GM19372 (cell line): ENCODE measurements around the gene TMCO1.
"Not testable (repeated sequence)": the region's sequence is repeated elsewhere in the genome, so short reads cannot be mapped to it uniquely, and the experiment has no call there.

Experiments used
- ATAC-seq: cut with Tn5 transposase; IDR thresholded peaks from one replicate; pipeline ENCODE4 v1.9.1; 2021; ENCODE audit warnings: mild to moderate bottlenecking, low read depth, moderate library complexity; ENCODE audit not compliant: unreplicated experiment

Gene TMCO1

GRCh38 chr1:165747632-165748447 is 20.8 kb downstream of the TMCO1 start:
- no peak for ATAC-seq

DNA sequence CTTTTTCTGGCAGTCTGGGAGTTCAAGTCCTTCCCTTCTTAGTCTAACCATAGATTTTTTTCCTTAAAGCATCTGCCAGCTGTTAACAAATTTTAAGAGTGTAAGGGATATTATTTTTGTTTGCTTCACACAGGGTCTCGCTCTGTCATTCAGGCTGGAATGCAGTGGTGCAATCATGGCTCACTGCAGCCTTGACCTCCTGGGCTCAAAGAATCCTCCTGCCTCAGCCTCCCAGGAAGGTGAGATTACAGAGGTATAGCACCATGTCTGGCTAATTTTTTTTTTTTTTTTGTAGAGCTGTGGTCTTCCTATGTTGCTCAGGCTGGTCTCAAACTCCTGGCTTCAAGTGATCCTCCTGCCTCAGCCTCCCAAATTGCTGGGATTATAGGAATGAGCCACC is 23.8 kb downstream of the TMCO1 start:
- ATAC-seq: not testable (repeated sequence)

DNA sequence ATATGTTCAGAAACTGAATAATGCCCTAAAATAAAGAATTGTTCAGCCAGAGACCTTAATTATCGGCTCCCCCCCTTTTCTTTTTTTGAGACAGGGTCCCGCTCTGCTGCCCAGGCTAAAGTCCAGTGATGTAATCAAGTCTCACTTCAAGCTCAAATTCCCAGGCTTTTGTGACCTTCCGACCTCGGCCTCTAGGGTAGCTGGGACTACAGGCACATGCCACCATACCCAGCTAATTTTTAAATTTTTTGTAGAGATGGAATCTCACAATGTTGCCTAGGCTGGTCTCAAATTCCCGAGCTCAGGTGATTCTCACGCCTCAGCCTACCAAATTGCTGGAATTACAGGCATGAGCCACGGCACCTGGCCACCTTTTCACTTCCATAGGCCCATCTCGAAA is 26.5 kb downstream of the TMCO1 start:
- no peak for ATAC-seq

DNA sequence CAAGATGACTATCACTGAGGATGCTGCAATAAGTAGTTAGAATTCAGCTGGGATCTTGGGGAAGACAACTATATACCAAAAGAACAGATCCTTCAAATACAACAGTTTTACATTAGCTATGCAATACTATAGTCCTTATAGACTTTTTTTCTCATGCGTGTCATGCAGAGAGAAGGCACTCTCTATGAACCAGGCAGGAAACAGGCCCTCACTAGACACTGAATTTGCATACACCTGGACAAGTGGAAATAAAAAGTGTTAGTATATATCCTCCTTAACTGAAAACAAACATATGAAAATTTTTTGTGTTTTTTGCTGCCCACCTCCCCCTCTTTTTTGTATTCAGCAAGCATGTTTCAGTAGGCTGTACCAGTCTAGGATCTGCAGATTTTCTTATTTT is 29.9 kb downstream of the TMCO1 start:
- peak; percentile 92 for ATAC-seq

- no peak for ATAC-seq
Observed at GRCh38 chr1:165737196-165737595, 31.5 kb downstream of the TMCO1 start.

DNA sequence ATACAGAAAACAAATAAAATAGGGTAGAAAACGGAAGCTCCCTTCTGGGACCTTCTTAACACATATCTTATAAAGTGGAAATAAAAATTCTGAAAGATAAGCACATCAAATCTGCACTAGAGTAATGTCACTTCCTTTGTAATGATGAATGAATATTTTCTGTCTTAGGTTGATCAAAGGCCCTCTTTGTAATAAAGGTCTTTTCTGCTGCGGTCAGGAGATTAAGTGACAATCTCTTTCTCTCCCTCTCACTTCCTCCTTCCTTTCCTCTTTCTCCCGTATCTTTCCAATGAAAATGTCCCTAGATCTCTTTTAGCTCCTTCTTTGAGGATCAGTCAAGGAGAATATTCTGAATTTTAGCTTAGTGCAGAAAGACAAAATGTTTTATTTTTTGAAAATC is 33.8 kb downstream of the TMCO1 start:
- no peak for ATAC-seq

DNA sequence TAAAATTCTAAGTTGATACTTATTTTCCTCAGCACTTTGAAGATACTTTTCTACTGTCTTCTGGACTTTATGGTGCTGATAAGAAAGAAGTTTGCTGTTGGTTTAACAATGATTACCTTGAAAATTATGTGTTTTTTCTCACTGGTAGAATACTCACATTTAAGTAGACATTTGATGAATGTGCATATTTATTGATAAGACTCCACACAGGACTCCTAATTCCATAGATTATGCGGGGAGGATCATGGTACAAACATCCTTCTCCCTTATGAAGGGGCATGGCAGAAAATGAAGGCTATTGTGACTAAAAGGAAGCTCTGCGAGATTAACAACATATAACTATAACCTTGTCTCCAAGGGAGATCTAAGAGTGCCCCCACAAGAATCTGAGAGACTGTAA is 41.8 kb downstream of the TMCO1 start:
- no peak for ATAC-seq

GRCh38 chr1:165726169-165726568 is 42.5 kb downstream of the TMCO1 start:
- ATAC-seq: no peak

- ATAC-seq: no peak
Observed at GRCh38 chr1:165717918-165718515, 50.7 kb downstream of the TMCO1 start.

DNA sequence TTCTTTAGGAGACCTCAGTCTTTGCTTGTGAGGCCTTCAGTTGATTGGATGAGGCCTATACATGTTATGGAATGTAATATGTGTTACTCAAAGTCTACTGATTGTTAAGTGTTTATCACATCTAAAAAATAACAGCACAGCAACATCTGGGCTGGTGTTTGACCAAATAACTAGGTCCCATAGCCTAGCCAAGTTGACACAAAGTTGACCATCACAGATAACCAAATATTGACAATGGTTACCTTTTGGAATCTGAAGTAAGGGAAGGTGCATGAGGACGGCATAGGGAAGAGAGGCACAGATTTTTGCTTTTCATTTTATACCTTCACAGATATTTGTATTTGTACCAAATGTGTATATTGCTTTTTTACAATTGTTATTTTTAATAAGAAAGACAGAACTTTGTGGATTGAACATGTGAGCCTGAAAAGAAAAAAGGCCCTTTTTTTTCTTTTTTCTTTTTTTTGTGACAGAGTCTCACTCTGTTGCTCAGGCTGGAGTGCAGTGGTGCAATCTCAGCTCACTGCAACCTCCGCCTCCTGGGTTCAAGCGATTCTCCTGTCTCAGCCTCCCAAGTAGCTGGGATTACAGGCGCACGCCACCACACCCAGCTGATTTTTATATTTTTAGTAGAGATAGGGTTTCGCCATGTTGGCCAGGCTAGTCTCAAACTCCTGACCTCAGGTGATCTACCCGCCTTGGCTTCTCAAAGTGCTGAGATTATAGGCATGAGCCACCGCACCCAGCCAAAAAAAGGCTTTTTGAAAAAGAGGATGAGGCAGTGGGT is 52.2 kb downstream of the TMCO1 start:
- ATAC-seq: not testable (repeated sequence)

DNA sequence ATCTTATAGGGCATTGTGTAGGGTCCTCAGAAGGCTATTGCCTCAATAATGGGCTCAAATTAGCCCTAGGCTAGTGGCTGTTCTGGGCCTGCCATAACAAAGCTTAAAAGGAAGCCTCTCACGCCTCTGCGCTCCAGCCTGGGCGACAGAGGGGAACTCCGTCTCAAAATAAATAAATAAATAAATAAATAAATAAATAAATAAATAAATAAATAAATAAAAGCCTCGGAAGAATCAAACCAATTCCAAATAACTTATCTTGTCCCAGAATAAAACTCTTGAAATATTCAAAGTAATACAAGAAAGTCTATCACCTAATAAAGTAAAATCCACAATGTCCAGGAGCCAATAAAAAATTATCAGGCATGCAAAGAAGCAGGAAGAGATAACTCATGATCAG is 55.9 kb downstream of the TMCO1 start:
- no peak for ATAC-seq

DNA sequence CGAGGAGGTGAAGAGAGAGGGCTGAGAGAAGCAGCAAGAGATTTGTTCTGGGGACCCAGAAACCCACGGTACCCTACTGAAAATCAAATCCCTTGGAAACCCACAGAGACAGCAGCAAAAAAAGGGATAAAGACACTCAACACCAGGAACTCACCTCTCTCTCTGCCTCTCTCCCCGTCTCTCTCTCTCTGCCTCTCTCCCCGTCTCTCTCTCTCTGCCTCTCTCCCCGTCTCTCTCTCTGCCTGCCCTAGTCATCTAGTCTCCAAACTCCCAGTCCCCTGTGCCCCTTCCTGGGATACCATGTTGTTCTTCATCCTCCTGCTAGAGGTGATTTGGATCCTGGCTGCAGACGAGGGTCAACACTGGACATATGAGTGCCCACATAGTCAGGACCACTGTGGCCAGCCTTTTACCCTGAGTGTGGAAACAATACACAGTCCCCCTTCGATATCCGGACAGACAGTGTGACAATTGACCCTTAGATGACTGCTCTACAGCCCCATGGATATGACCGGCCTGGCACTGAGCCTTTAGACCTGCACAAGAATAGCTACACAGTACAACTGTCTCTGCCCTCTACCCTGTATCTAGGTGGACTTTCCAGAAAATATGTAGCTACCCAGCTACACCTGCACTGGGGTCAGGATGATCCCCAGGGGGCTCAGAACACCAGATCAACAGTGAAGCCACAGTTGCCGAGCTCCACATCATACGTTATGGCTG is 60.5 kb downstream of the TMCO1 start:
- ATAC-seq: no peak

- no peak for ATAC-seq
Observed at GRCh38 chr1:165703648-165704047, 65.0 kb downstream of the TMCO1 start.

DNA sequence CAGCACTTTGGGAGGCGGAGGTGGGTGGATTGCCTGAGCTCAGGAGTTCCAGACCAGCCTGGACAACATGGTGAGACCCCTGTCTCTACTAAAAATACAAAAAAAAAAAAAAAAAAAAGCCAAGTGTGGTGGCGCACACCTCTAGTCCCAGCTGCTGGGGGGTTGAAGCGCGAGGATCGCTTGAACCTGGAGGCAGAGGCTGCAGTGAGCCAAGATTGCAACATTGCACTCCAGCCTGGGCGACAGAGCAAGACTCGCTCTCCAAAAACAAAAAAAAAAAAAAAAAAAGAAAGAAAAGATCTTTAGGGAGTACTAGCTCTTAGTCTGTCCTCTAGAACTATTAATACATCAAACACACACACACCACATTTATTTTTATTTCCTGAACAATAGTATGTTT is 66.7 kb downstream of the TMCO1 start:
- ATAC-seq: not testable (repeated sequence)

DNA sequence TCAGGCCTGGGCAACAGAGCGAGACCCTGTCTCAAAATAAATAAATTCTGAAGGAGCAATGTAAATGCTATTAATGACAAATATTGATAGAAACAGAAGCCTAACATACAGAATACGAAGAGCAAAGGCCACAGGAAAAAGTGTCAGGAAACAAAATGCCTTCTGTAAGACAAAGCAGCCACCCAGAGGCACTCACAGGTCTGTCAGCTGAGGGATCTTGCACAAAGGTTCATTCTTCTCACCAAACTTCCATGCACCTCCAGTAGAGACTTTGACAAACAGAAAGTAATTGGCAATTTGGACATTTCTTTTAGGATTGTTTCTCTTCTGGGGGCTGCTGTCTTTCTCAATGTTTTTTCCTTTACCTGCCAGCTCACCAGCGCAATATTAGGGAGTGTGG is 69.1 kb downstream of the TMCO1 start:
- ATAC-seq: no peak

GRCh38 chr1:165698761-165699052 is 70.0 kb downstream of the TMCO1 start:
- ATAC-seq: no peak

- peak; percentile 92 for ATAC-seq
Observed at GRCh38 chr1:165697881-165698760, 70.5 kb downstream of the TMCO1 start, which contains the start of gene ALDH9A1. TSS of gene ALDH9A1 (minus strand) at chr1:165698562. CDS start at chr1:165698558, 4 bp downstream.

- ATAC-seq: no peak
Observed at GRCh38 chr1:165697491-165697880, 71.2 kb downstream of the TMCO1 start.

DNA sequence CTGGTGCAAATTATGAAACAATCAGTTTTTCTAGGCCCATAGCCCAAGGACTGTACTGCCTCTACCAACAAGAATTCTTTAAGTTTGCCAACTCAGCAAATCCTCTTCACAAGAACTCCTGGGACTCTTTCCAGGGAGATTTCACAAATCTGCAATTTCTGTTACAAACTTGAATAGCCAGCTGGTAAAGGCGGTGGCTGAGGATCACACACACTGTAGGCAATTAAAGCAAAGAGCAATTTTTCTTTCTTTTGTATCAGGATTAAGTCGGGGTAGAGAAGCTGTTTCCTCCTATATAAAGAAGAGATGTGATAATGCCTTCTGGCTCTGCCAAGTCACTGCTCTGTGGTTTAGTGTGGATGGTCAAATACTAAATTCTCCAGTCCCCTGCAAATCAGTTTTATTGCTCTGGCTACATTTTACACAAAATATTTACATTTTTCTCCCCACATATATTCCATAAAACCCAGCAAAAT is 72.0 kb downstream of the TMCO1 start:
- no peak for ATAC-seq

- no peak for ATAC-seq
Observed at GRCh38 chr1:165695031-165695430, 73.6 kb downstream of the TMCO1 start.
